DOHH2 (cell line): ENCODE results near the gene MYBPC2.

Source experiments
- H3F3A ChIP-seq: fragments of 200-600 bp; sonication (generic), shearing (Covaris generic); 2 replicates; pipeline ENCODE4 v1.6.0; 2016; ENCODE audit warnings: antibody characterized with exemption, mild to moderate bottlenecking; ENCODE audit not compliant: control insufficient read depth, insufficient read depth
- H3K27ac ChIP-seq: fragments of 200-600 bp; sonication (generic); 2 replicates; pipeline ENCODE4 v1.5.1; 2014; ENCODE audit warnings: low read depth, mild to moderate bottlenecking, low read length, moderate library complexity
- H3K27me3 ChIP-seq: fragments of 200-600 bp; sonication (generic); 2 replicates; pipeline ENCODE4 v1.6.1; 2014; ENCODE audit warnings: mild to moderate bottlenecking, low read length, mixed read lengths; ENCODE audit not compliant: control insufficient read depth
- H3K36me3 ChIP-seq: fragments of 200-600 bp; sonication (generic); 2 replicates; pipeline ENCODE4 v1.6.1; 2014; ENCODE audit warnings: mild to moderate bottlenecking, low read length, moderate library complexity, mixed read lengths; ENCODE audit not compliant: control insufficient read depth
- H3K4me1 ChIP-seq: fragments of 200-600 bp; sonication (generic); 2 replicates; pipeline ENCODE4 v1.6.1; 2014; ENCODE audit warnings: mild to moderate bottlenecking, low read length, mixed read lengths; ENCODE audit not compliant: control insufficient read depth
- H3K4me2 ChIP-seq: fragments of 200-600 bp; sonication (generic); 2 replicates; pipeline ENCODE4 v1.6.0; 2014; ENCODE audit warnings: mild to moderate bottlenecking, low read length, moderate library complexity
- H3K4me3 ChIP-seq: fragments of 200-600 bp; sonication (generic); 2 replicates; pipeline ENCODE4 v1.5.1; 2014; ENCODE audit warnings: mild to moderate bottlenecking, low read length, mixed read lengths
- H3K79me2 ChIP-seq: fragments of 200-600 bp; sonication (generic); 2 replicates; pipeline ENCODE4 v1.6.1; 2014; ENCODE audit warnings: mild to moderate bottlenecking, low read length, mixed read lengths; ENCODE audit not compliant: control insufficient read depth
- H3K9me2 ChIP-seq: fragments of 200-600 bp; sonication (generic); replicated peaks from 2 replicates; pipeline ENCODE4 v1.6.1; 2014; ENCODE audit warnings: mild to moderate bottlenecking, low read length, mixed read lengths; ENCODE audit not compliant: control insufficient read depth
- H3K9me3 ChIP-seq: fragments of 200-600 bp; sonication (generic); 2 replicates; pipeline ENCODE4 v1.6.1; 2014; ENCODE audit warnings: antibody characterized with exemption, low read length, mixed read lengths; ENCODE audit not compliant: control insufficient read depth, insufficient read depth
- H4K20me1 ChIP-seq: fragments of 200-600 bp; sonication (generic); 2 replicates; pipeline ENCODE4 v1.6.0; 2014; ENCODE audit warnings: low read depth, mild to moderate bottlenecking, antibody characterized with exemption, low read length, moderate library complexity; ENCODE audit not compliant: control insufficient read depth, insufficient read depth
- EZH2phosphoT487 ChIP-seq: fragments of 200-600 bp; sonication (generic); IDR thresholded peaks from 2 replicates; pipeline ENCODE4 v1.6.1; 2017; ENCODE audit warnings: borderline replicate concordance, mild to moderate bottlenecking, antibody characterized with exemption, low read length, moderate library complexity, mixed read lengths
- TF ChIP-seq, protein P1 (sequence below): fragments of 200-600 bp; sonication (generic); IDR thresholded peaks from one replicate; pipeline ENCODE4 v1.5.1; 2014; ENCODE audit warnings: antibody characterized with exemption, mild to moderate bottlenecking, low read depth, low read length; ENCODE audit not compliant: poor library complexity, severe bottlenecking

MYBPC2 gene

DNA sequence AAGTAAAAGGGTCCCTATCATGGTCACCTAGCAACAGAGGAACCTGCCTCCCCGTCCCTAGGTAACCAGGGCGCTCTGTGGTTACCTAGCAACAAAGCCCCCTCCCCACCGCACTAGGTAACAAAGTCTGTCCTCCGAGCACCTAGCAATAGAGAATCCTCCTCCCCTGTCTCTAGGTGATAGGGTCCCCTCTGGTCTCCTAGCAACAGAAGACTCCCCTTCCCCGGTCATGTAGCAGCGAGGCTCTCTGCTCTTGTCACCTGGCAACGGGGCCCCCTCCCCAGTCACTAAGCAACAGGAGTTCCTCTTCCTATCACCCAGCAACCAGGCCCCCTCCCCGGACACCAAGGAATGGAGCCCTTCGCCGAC is 78.0 kb downstream of the MYBPC2 start:
- Histone ChIP-seq H3K79me2 (peaks cover 3% of the 10 kb centered on the region; the same call in 1 of the 2 replicates), H3K9me3 (no peaks in the 10 kb centered on the region), H3K9me2 (no peaks in the 10 kb centered on the region), H4K20me1 (no peaks in the 10 kb centered on the region), H3K27me3 (no peaks in the 10 kb centered on the region), H3K4me3 (peak overlapping the region; percentile 79), H3K4me1 (peaks cover 14% of the 10 kb centered on the region), H3K4me2 (peak overlapping the region; percentile 90), H3K36me3 (no peaks in the 10 kb centered on the region), H3F3A (no peaks in the 10 kb centered on the region), H3K27ac (0 out of 2 replicates have a peak overlapping the region, but pooled peaks have one; percentile 6)
- TF ChIP-seq, protein P1, sequence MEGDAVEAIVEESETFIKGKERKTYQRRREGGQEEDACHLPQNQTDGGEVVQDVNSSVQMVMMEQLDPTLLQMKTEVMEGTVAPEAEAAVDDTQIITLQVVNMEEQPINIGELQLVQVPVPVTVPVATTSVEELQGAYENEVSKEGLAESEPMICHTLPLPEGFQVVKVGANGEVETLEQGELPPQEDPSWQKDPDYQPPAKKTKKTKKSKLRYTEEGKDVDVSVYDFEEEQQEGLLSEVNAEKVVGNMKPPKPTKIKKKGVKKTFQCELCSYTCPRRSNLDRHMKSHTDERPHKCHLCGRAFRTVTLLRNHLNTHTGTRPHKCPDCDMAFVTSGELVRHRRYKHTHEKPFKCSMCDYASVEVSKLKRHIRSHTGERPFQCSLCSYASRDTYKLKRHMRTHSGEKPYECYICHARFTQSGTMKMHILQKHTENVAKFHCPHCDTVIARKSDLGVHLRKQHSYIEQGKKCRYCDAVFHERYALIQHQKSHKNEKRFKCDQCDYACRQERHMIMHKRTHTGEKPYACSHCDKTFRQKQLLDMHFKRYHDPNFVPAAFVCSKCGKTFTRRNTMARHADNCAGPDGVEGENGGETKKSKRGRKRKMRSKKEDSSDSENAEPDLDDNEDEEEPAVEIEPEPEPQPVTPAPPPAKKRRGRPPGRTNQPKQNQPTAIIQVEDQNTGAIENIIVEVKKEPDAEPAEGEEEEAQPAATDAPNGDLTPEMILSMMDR = no peak
- no peak for TF ChIP-seq EZH2phosphoT487

DNA sequence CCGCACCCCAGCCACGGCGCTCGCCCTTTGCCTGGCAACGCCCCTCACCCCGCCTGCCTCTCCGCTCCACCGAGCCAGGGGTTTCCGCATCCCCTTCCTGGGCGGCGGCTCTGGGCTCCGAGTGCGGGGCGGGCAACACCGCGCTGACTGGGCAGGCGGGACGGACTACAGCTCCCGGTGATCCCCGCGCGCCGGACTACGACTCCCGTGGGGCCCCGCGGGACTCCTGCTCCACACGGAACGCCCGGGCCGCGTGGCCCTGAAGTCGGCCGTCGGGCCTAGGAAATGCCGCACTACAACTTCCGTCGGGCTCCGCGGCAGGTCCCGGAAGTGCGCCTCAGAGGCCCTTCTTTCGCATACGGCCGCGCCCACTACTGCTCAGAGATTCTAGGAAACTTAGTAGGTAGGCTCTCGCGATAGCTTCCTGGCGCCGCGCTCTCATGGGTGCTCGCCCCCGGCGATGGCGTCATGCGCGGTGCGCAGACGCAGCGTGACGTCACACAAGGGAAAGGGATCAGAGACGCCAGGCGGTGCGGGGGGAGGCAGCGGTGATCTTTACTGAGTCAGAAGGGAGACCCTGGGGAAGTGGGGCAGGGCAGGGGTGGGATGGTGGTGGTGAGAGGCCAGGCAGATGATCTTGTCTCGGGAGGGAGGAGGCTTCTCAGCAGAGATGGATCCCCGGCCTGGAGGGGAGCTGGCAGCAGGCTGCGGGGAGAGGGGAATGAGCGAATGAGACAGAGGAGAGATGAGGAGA is 78.6 kb downstream of the MYBPC2 start, which contains the start of gene JOSD2:
Gene JOSD2, minus strand, starts transcription at position 123 of the 754 bp plus-strand sequence. CDS start 760 bp downstream, outside the sequence.
- Histone ChIP-seq H3K27ac (peak within 1 kb of the TSS; percentile 20; the same call in 1 of the 2 replicates), H3K9me2 (no peaks in the 10 kb centered on the region), H3K4me3 (peak within 1 kb of the TSS; percentile 79), H3K27me3 (no peaks in the 10 kb centered on the region), H3K36me3 (no peaks in the 10 kb centered on the region), H3K79me2 (peaks cover 3% of the 10 kb centered on the region; the same call in 1 of the 2 replicates), H3K4me2 (peak within 1 kb of the TSS; percentile 90), H4K20me1 (no peaks in the 10 kb centered on the region), H3F3A (no peaks in the 10 kb centered on the region), H3K4me1 (peaks cover 14% of the 10 kb centered on the region), H3K9me3 (no peaks in the 10 kb centered on the region)
- TF ChIP-seq, protein P1 = no peak
- TF ChIP-seq EZH2phosphoT487 = no peak

DNA sequence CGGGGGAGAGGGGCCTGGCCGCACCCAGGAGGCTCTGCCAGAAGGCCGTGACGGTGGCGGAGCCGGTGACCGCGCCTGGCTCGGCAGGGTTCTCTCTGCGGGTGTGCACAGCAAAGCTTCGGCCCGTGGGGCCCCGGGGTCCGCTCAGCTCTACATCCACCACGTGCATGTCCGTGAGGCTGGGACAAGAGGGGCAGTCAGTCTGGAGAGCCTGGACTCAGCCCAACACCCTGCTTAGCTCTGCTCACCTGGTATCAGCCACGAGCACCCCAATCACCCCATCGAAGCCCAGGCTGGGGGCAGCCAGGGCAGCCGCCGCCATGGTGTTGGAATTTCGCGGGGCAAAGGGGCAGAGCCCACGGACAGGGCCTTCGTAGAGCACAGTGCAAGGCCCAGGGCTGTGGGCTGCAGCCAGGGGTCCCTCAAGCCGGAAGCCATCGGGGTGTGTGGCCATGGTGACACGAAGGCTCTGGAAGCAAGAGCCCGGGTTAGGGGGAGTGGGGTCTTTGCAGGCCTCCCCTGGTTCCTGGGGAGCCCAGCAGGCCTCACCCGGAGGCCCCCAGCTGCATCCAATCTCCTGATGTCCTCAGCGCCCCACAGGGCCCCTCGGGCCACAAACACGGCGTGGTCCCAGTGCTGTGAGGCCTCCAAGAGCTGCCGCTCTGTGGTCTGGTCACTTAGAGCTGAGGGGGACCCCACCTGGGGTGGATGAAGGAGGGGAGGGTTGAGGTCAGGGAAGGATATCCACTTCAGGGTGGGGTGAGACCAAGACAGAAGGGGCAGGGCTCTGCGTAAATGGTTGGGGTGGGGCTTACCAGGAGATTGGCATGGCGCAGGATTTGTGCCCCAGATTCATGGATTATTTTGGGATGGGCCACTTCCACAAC is 79.7 kb downstream of the MYBPC2 start:
- no peak overlapping the region for H3K27ac ChIP-seq
- H3K9me3 ChIP-seq = no peaks in the 10 kb centered on the region
- H3K79me2 ChIP-seq = peaks cover 3% of the 10 kb centered on the region; the same call in 1 of the 2 replicates
- H3K27me3 ChIP-seq = no peaks in the 10 kb centered on the region
- H3K4me1 ChIP-seq = peaks cover 14% of the 10 kb centered on the region
- no peaks in the 10 kb centered on the region for H3K36me3 ChIP-seq
- peak overlapping the region; percentile 79 for H3K4me3 ChIP-seq
- peak overlapping the region; percentile 90 for H3K4me2 ChIP-seq
- no peaks in the 10 kb centered on the region for H3F3A ChIP-seq
- H4K20me1 ChIP-seq = no peaks in the 10 kb centered on the region
- TF ChIP-seq EZH2phosphoT487 = no peak
- TF ChIP-seq, protein P1 = no peak
- no peaks in the 10 kb centered on the region for H3K9me2 ChIP-seq
